Forelimb muscle (tissue), 1 donor: ENCODE measurements around the gene NTM. TPM values are rescaled to one million over a fixed set of nuclear protein-coding genes. Genes with fewer than 3 reads are reported as not detected.

Experiments used
- DNase-seq: peaks from one replicate; pipeline ENCODE4 v3.0.0-alpha.2; 2013; ENCODE audit warnings: low read depth
- polyA plus RNA-seq: library from polyadenylated mRNA; unstranded; fragments of 120-200 nt; gene quantifications from one replicate; pipeline ENCODE4 v1.2.1, GENCODE V29; 2013; ENCODE audit not compliant: insufficient read length

The NTM gene
- polyA plus RNA-seq, 1 donor = 15.0 TPM

DNA sequence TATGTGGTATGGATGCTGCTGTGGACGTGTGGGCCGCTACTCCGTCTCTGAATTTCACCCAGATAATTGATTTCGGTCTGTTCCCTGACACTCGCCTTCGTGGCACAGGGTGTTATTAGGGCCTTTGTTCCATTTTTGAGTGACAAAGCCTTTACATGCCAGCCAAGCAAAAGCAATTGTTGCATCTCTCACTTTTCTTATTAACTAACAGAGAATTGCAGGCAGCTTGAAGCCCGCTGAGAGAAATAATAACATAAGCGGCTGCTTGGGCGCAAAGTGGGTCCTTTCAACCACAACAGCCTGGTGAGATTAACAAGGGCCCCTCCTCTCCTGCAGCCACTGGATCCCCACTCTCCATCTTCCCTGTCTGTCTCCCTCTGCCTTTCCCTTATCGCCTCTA, 449.4 kb downstream of the NTM start:
- DNase-seq = no peak

DNA sequence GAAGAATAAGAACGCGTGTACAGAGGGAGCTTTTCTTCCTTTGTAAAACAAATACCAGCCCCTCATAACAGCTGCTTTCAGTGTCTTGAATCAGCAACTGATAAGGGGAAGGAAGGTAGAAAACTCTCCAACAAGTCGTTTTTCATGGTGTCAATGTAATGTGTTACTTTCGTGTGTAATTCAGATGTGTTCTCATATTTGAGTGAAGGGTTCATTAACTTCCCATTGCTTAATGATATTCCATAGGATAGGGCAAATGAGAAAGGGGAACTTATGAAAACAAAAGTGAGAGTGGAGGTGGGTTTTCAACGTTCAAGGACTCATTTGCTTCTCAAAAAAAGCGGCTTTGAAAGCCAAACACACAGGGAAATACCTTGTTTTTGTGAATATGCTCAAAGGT, 452.1 kb downstream of the NTM start:
- DNase-seq = no peak

DNA sequence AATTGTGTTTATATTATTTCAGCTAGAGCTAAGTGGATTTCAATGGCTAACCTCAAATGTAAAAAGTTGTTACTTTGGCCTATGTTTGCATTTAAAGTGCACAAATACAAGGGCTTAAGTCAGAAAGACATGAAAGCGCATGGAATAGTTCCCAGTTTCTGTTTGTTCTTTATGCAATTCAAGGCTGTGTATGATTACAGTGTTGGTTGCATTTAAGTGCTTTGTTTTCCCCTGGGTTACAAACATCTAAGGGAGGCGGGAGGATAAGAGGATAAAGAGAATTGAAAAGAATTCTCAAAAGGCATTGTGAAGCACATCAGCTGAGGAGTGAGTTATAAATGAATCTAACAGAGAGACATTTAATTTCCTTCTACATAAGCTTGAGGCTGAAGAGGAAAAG, 453.4 kb downstream of the NTM start:
- DNase-seq = peak; percentile 13

DNA sequence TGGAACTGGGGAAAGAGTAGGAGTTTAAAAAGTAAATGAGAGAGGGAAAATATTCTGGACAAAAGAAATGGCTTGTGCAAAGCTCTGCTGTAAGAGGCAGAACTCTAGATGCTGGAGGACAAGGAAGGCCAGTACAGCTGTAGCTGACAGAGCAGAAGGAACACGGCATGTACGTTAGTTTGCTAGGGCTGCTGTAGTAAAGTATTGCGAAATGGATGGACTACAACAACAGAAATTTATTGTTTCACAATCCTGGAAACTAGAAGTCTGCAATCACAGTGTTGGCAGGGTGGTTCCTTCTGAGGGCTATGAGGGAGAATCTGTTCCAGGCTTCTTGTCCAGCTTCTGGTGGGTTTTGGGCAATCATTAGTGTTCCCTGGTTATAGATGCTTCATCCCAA, 454.4 kb downstream of the NTM start:
- DNase-seq = no peak

DNA sequence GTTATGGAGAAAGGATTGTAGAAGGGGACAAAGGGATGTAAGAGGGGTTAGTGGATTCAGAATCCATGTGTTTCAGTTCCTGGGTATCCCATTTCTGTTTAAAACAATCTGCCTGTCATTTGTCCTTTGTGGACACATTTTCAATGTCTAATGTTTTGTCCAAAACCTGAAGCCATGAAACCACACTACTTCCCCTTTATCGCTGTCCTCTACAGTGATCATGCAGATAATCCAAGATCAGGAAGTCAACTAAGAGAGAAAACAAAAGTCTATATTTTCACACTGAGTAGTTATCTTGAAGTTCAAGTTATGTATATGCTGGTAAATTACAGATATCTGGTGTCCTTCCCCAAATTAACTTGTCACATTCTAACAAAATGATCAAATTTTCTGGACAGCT, 457.0 kb downstream of the NTM start:
- no peak for DNase-seq

DNA sequence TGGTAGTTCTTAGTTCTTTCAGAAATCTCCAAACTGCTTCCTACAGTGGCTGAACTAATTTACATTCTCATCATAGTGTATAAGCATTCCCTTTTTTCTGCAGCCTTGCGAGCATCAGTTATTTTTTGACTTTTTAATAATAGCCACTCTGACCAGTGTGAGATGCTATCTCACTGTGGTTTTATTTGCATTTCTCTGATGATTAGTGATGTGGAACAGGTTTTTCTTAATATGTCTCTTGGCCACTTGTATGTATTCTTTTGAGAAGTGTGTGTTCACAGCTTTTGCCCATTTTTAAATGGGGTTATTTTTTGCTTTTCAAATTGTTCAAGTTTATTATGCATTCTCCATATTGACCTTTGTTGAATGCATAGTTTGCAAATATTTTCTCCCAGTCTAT, 459.3 kb downstream of the NTM start:
- DNase-seq = no peak

DNA sequence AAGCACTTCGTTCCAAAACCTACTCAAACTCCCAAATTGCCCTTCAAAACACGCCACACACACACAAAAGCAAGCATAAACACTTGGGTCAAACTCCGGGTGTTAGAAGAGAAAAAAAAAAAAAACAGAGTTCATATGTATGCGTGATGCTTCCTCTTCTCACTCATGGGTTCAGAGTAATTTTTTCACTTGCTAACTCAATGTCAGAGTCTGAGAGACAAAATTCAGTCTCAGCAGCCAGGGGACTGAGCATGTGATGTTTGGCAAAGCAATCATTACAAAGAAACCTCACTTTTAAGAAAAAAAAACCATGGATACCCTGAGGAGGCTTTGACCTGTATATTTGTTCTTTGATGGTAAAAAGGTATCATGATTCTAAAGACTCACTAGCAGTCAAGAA, 461.7 kb downstream of the NTM start:
- no peak for DNase-seq

DNA sequence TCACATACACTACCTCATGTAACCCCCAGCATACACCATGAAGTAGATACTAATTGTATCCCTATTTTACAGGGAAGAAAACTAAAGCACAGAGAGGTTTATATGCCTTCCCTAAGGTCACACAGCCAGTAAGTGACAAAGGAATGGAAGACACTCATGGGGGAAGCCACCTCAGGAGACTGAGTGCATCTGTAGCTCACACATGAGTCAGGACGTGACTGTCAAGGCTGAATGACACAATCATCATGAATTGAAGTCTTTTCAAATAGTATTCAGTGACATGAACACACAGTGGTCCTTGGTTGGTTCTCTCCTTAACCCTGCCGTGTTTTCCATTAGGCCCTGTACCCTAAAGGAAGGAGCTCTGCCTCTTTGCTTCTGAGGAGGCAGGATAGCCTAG, 463.0 kb downstream of the NTM start:
- no peak for DNase-seq

DNA sequence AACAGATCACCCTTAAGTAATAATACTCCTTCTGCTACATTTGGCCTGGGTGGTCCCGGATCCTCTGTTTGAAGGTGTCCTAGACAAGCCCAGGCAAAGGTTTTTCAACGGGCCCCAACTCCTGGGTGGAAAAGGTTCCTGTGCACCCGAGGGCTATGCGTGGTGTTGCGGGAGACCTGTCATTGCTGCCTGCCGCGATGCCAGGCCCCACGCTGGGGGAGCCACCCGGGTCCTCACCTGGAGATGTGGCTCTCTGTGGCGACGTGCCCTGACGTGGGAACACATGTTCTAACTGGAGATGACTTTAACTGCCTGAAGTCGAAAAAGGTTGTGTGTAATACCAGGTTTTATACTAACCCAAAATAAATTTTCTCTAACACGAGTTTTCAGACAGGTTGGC, 467.1 kb downstream of the NTM start:
- DNase-seq = no peak

DNA sequence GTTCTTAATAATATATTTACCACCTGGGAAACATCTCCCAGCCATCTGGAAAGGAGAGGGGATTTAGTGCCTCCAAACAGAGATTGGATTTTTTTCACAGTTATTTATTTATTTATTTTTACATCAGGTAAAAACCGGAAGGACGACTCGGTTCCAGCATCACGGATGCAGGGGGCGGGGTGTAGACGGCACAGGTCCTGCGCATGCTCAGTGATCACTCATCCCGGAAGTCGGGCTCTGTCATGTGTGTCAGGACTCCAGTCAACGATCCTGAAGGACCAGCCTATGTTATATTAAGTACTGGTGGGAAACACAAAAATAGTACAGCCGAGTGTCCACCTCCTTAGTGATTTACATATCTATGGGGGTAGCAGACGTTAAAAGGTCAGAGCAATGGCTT, 467.6 kb downstream of the NTM start:
- no peak for DNase-seq

DNA sequence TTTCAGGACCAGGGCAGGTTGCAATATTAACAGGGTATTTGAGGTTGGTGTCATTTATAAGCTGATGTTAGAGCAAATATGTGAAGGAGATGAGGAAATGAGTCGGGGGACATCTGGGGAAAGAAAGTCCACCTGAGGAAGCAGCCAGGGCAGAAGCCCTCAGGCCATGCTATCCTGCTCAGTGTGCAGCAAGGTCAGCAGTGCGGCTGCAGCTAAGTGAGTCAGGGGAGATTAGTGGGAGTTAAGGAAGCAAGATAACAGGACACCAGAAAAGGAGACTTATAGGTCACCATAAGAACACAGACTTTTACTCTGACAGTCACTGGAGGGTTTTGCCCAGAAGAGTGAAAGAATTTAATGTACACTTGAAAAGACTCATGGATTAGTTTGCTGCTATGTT, 468.9 kb downstream of the NTM start:
- DNase-seq = no peak

DNA sequence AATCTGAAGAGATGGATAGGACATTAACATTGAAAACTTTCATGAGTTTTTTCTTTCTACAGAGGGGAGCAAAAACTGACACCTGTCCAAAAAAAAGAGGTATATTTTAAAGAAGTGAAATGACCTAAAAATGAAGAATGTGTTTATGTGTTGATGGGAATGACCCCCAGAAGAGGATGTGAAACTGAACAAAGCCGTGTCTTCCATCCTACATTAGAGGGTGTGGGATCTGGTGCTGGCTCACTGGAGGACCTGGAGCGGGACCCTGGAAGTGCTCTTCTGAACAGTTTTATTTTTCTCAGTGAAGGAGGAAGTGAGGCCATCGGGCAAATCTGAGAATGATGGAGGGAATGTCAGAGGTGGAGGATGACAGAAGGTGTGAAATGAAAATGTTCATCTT, 470.1 kb downstream of the NTM start:
- no peak for DNase-seq

DNA sequence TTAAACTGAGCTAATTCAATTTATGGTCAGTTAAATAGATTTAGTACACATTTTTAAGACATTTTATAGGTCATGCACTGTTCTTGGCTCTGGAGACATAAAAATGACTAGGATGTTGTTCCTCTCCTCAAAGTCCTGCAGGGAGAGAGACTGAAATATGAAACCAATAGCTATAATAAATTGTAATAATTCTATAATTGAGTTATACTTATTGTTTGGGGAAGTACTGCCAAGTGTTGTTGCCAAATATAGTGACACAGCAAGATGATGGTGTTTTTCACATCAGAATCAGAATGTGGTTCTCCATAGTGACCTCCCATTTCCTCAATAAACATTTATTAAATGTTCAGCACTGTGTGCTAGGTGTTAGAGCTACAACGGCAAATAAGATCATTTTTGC, 470.6 kb downstream of the NTM start:
- no peak for DNase-seq

DNA sequence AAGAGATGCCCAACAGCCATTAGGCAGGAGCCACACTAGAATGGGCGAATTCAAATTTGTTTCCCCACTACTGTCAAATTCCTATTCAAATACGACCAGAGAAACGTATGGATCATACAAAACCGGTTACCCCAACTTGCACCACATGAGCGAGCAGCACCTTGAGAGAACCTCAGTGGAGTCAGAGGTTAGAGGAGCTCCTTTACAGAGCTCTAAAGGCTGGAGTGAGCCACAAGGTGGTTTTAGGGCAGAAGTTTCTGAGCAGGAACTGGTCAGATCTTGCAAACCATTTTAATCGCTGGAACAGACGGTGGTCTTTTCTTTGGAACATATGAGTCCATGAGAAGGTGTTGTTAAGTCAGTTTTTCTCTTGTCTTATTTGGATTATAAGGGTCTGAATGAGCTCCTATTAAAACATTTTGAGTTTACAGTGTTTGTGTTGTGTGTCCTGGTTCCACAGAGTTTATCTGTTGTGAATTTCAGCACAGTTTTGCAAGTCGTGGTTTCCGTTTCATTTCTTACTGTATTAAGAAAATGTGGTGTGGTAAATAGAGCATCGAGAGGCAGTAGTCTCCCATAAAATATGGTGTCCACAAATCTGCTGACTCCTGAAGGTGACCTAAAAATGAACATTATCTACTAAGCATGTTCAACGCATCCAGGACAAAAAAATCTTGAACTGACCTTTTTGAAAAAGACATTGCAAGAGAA, 471.7 kb downstream of the NTM start:
- DNase-seq = no peak

DNA sequence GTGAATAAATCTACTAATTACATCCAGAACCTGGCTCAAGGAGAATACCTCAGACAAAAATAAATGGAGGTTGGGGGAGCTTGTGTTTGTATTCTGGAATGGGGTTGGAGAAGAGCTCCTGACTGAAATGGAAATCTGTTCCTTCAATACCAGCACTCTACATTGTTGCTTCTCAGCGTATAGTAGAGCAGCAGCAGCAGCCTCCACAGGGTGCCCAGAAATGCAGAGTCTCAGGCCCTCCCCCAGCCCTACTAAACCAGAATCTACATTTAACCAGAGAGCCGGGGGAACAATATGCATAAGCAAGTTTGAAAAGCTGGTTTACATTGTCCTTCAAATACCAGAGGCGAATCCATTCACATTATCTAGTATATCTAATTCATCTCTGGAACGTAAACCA, 474.8 kb downstream of the NTM start:
- no peak for DNase-seq

DNA sequence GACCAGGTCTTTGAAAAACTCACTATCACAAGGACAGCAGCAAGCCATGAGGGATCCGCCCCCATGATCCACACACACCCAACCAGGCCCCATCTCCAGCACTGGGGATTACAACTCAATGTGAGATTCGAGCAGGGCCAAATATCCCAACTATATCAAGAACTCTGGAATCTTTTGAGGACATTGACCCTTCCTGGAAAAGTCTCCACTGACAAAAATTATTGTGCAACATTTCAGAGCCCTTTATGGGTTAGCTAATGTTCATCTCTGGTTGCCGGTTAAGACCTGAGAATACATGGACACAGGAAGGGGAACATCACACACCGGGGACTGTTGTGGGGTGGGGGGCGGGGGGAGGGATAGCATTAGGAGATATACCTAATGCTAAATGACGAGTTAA, 479.1 kb downstream of the NTM start:
- DNase-seq = no peak

DNA sequence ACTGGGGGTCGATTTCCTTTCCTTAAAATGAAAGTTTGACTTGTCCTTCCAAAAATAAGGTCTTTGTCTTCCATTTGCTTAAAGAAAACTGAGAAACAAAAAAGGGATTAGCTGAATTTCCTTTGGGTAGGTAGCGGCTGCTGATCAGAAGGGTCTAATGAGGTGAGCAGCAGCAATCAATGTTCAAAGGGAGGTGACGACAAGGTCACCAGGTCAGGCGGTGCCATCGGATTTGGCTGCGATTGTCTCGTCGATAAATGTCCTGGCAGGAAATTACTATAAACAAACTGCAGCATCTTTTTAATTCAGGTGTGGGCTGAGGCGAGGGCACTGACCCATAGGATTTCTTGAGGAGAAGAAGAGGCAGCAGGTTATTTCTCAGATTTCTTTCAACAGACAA, 480.1 kb downstream of the NTM start:
- DNase-seq = no peak

DNA sequence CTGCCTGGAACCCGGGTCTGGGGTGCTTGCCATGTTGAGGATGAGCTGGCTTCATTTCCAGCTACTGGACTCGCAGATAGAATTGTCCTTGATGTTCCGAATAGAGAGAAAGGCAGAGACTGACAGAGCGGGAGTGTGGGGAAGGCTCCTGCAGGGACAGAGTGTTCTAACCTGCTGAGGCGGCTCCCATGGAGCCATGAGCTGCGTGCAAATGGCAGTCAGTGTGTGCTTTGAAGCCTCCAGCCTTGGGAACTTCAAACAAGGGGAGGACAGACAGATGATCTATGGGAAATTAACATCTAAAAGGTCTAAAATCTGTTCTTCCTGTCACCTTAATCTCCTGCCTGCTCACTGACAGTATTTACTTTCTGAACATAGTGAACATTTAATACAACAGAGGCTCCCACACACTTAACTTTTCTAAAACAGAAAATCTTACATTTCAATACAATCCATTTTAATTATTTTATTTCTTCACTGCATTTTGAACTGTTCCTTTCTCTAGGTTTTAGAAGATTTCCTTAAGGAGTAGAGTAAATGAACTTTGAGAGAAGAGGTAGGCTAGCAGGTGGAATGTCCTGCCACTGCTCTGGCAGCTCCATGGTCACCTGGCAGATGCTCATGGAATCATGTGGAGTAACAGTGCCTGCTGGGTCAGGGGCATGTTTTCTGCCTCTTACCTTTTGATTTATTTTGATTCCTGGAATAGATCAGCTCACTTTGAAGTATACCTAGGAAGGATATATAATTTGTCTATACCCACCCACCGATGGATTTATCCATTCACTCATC, 481.7 kb downstream of the NTM start:
- DNase-seq = no peak

DNA sequence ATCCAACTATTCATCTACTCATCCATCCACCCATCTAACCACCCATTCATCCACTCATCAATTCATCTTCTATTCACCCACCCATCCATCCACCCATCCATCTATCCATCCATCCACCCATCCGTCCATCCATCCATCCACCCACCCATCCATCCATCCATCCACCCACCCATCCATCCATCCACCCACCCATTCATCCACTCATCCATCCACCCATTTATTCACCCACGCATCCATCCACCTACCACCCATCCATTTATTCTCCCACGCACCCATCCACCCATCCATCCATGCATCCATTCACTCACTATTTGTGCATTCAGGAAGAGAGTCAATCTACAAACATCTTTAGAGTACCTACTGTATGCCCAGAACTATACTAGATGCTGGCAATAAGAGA, 482.3 kb downstream of the NTM start:
- DNase-seq = no peak

DNA sequence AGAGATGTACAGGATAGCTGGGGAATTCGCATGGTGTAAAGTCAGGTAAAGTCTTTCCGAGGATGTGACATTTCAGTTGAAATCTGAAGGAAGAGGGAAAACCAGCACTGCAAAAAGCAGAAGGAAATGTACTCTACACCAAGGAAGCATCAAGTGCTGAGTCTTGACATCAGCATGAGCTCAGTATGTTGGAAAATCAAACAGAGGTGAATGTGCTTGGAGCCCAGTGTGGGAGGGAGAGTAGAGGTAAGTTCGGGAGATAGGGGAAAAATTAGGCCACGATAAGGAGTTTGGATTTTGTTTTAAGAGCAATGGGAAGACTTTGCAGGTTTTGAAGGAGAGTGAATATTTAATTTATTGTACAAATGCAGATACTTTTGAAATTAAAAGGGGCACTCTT, 484.0 kb downstream of the NTM start:
- DNase-seq = no peak

DNA sequence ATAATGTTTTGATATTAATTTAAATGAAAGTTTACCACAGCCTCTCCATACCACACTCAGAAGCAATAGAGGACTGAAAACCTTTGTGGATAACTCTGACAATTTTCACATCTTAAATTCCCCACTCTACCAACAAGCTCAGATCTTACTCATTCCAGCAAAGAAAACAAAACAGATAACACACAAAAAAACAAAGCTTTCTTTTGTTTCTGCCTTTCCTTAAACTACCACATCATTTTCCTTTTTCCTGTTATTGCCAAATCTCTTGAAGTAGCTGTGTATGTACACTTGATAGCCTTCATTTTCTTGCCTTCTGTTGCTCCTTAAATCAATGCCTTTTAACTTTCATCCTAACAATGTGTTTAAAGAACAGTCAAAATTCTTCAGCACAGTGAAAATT, 484.9 kb downstream of the NTM start:
- DNase-seq = no peak

DNA sequence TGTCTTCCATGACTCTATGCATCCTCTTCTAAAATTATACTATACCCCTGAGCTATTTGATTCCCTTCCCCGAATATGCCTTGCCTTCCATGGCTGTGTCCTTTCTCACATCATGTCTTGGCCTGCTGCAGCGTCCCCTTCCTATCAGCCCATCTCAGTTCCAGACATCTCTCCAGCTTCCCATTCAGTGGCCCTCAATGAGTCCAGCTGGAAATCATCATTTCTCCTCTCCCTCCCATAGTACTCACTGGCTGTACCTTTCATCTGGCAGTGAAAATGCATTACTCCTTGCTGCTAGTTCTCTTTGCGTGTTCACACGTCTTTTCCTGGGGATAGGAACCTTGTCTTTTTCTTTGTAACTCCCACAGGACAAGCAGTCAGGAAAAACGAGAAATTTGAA, 486.8 kb downstream of the NTM start:
- DNase-seq = no peak

DNA sequence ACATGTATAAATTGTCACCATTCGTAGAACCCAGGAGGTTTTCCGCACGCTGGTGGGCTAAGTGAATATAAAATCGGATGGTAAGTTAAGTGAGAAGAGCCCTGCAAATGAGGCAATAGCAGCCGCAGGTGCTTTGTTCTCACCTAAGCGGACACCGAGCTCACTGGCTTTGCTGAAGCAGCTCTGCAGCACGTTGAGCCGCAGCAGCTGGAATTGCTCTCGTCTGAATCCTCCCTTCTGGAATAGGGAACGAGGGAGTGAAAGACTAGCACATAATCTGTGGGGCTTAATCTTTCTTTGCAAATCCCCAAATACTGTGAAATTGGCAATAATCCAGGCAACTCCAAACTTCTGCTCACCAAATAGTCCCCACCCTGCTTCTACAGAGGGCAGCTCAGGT, 488.1 kb downstream of the NTM start:
- DNase-seq = no peak
